GM12872 (cell line): ENCODE data around the gene PTPRN2.

Source experiments
- TF ChIP-seq, protein P1 (sequence below): IDR thresholded peaks from 3 replicates; pipeline ENCODE4 v1.5.1; 2011; ENCODE audit warnings: low read depth, mild to moderate bottlenecking, low read length, moderate library complexity; ENCODE audit not compliant: insufficient read depth

PTPRN2 gene

GRCh38 chr7:157568770-157569584, 1018.6 kb downstream of the PTPRN2 start:
- TF ChIP-seq, protein P1, sequence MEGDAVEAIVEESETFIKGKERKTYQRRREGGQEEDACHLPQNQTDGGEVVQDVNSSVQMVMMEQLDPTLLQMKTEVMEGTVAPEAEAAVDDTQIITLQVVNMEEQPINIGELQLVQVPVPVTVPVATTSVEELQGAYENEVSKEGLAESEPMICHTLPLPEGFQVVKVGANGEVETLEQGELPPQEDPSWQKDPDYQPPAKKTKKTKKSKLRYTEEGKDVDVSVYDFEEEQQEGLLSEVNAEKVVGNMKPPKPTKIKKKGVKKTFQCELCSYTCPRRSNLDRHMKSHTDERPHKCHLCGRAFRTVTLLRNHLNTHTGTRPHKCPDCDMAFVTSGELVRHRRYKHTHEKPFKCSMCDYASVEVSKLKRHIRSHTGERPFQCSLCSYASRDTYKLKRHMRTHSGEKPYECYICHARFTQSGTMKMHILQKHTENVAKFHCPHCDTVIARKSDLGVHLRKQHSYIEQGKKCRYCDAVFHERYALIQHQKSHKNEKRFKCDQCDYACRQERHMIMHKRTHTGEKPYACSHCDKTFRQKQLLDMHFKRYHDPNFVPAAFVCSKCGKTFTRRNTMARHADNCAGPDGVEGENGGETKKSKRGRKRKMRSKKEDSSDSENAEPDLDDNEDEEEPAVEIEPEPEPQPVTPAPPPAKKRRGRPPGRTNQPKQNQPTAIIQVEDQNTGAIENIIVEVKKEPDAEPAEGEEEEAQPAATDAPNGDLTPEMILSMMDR: no peak

DNA sequence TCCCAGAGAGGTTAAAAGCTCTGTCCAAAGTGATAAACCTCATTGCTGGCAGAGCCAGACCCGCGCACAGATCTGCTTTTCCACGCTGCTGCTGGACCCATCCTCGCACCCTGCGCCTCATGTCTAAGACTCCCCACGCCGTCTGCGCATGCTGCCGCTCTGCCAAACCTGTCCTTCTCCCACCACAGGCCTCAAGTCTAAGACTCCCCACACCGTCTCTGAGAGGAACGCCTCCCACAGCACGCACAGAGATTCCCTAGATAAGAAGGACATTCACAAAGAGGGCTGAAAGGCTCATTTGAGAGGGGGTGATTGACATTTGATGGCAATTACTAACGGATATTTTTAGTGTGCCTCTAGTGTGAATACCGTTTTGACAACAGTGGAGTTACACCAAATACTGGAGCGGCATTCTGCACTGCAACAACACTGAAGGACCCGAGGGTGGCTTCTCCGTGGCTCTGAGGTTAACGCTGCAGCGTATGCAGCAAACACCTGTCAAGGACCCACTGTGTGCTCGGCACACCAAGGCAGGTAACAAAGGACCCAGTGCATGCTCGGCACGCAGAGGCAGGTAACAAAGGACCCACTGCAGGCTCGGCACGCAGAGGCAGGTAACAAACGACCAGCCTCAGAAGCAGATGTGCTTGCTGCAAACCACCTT, 1019.4 kb downstream of the PTPRN2 start:
- TF ChIP-seq, protein P1: no peak

DNA sequence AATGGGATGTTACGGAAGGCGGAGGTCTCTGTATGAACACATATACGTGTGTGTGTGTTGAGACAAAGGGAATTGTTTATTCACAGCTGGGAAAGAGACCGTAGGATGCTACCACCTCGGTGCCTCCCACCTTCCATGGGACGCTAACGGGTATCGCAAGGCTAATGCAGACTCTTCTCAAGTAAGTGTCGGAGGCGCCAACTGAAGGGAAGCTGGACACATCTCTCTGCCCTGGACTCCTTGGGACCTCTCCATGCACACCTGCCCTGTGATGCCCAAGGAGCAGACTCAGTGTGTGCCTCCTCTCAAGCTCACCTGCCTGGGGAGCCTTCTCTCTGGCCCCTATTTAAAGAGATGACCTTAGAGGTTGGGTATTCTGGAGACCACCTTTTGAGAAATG, 1020.0 kb downstream of the PTPRN2 start:
- TF ChIP-seq, protein P1: no peak

DNA sequence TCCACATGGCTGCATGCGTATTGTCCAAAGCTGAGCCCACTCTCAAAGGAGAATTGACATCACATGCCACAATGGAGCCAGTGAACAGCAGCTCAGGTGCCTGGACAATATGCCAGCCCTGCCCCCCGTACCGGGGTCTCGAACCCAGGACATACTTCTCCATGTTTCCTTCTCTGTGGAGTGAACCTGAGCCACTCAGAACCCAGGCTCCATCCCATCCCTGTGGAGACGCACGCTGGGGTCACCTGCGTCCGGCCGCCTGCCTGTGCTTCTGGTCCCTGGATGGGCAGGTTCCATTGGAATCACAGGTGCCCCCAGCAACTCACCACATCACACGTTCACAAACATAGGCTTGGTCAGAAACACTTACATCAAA, 1021.0 kb downstream of the PTPRN2 start:
- TF ChIP-seq, protein P1: no peak

- TF ChIP-seq, protein P1: no peak
These were observed 1021.5 kb downstream of the PTPRN2 start for GRCh38 chr7:157565981-157566630.

DNA sequence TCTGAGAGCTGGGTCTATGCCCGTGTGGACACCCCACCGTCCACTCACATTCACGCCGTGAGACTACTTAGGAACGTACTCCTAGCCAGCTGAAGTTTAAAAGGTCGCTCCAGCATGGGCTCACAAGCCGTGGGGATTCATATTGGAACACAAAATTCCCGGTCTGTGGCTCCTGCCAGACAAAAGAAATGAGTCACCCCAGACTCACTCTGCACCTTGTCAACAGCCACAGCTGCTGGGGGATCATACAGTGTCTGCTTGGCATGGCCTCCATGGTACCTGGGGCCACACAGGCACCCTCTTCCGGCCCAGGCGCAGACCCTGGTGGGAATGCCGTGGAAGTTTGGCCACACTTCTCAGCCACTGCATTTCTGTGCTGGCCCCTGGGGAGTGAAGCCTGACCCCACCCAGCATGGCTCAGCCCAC, 1022.4 kb downstream of the PTPRN2 start:
- TF ChIP-seq, protein P1: no peak

DNA sequence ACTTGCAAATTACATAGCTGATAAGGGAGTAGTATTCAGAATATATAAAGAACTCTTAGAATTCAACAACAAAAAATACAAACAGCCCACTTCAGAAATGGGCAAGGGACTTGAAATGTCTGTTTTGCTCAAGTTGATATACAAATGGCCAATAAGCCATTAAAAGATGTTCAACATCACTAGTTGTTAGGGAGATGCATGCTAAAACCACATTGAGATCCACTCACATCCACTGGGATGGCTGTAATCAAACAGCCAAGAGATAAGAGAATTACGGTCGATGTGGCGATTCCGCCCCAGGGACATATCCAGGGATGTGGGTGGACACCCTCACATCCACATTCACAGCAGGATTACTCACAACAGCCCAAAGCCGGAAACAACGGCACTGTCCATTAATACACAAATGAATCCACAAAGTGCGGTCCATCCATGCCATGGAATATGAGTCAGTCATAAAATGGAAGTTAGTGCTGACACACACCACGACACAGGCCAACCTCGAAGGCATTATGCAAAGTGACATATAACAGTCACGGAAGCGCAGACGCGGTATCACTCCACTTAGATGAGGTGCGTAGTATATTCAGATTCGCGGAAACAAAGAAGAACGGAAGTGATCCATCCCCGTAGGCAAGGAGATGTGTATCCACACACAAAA, 1023.0 kb downstream of the PTPRN2 start:
- TF ChIP-seq, protein P1: no peak
